Mesenchymal stem cell (in vitro differentiated cells and primary cell): Measurements from ENCODE around the gene DUS2.

ENCODE experiments used
- DNase-seq: peaks from one replicate; pipeline ENCODE4 v3.0.0-alpha.2; 2013
- H2AFZ ChIP-seq: one replicate; pipeline ENCODE4 v1.6.1; 2013; ENCODE audit warnings: low read depth, mild to moderate bottlenecking, control low read depth, inconsistent platforms, low read length, moderate library complexity
- H2AK5ac ChIP-seq: 2 replicates; pipeline ENCODE4 v1.6.1; 2013; ENCODE audit warnings: low read length, moderate library complexity, mild to moderate bottlenecking, inconsistent platforms; ENCODE audit not compliant: severe bottlenecking
- H2BK120ac ChIP-seq: one replicate; pipeline ENCODE4 v1.6.1; 2013; ENCODE audit warnings: low read depth, mild to moderate bottlenecking, inconsistent platforms, low read length, moderate library complexity
- H2BK12ac ChIP-seq, 2 experiments: one replicate each; pipeline ENCODE4 v1.6.1; 2013; ENCODE audit warnings: inconsistent platforms in 2 of 2, low read length in 2 of 2, mild to moderate bottlenecking in 2 of 2, moderate library complexity in 2 of 2, control low read depth in 1 of 2
- H2BK15ac ChIP-seq: one replicate; pipeline ENCODE4 v1.6.1; 2013; ENCODE audit warnings: mild to moderate bottlenecking, low read depth, inconsistent platforms; ENCODE audit not compliant: poor library complexity, severe bottlenecking
- H2BK5ac ChIP-seq: 2 replicates; pipeline ENCODE4 v1.6.1; 2013; ENCODE audit warnings: low read depth, mild to moderate bottlenecking, low read length, control low read depth, inconsistent platforms; ENCODE audit not compliant: poor library complexity, severe bottlenecking
- H3K14ac ChIP-seq, 2 experiments: one replicate each; pipeline ENCODE4 v1.6.1; 2013; ENCODE audit warnings: inconsistent platforms in 2 of 2, low read length in 2 of 2, control low read depth in 1 of 2, mild to moderate bottlenecking in 1 of 2, moderate library complexity in 1 of 2
- H3K18ac ChIP-seq, 2 experiments: one replicate each; pipeline ENCODE4 v1.6.1; 2013; ENCODE audit warnings: inconsistent platforms in 2 of 2, low read length in 2 of 2, control low read depth in 1 of 2, low read depth in 1 of 2, mild to moderate bottlenecking in 1 of 2
- H3K23ac ChIP-seq, 2 experiments: one replicate each; pipeline ENCODE4 v1.6.1; 2013; ENCODE audit warnings: inconsistent platforms in 2 of 2, low read length in 2 of 2, mild to moderate bottlenecking in 2 of 2, moderate library complexity in 2 of 2, control low read depth in 1 of 2
- H3K27ac ChIP-seq: 2 replicates; pipeline ENCODE4 v1.5.1; 2013; ENCODE audit warnings: mild to moderate bottlenecking, moderate library complexity, low read length, control low read depth, inconsistent platforms; ENCODE audit not compliant: poor library complexity, severe bottlenecking
- H3K27me3 ChIP-seq, 2 experiments: 2 replicates each; pipeline versions ENCODE4 v1.6.1 to v1.7.0; 2013; ENCODE audit warnings: low read length in 2 of 2, mild to moderate bottlenecking in 2 of 2, moderate library complexity in 2 of 2, control low read depth in 1 of 2, inconsistent platforms in 1 of 2; ENCODE audit not compliant: control insufficient read depth in 1 of 2, insufficient read depth in 1 of 2
- H3K36me3 ChIP-seq, 2 experiments: 2 replicates each; pipeline versions ENCODE4 v1.6.1 to v1.7.0; 2013; ENCODE audit warnings: low read length in 2 of 2, control low read depth in 1 of 2, inconsistent platforms in 1 of 2, low read depth in 1 of 2, mild to moderate bottlenecking in 1 of 2; ENCODE audit not compliant: insufficient read depth in 2 of 2, control insufficient read depth in 1 of 2
- H3K4ac ChIP-seq, 2 experiments: one replicate each; pipeline ENCODE4 v1.6.1; 2013; ENCODE audit warnings: inconsistent platforms in 2 of 2, low read length in 2 of 2, mild to moderate bottlenecking in 2 of 2, moderate library complexity in 2 of 2, control low read depth in 1 of 2, low read depth in 1 of 2
- H3K4me1 ChIP-seq: 2 replicates; pipeline ENCODE4 v1.6.1; 2013; ENCODE audit warnings: low read depth, low read length, control low read depth; ENCODE audit not compliant: control insufficient read depth, insufficient read depth
- H3K4me2 ChIP-seq: 2 replicates; pipeline ENCODE4 v1.6.1; 2013; ENCODE audit warnings: low read length, mild to moderate bottlenecking, inconsistent platforms; ENCODE audit not compliant: poor library complexity, severe bottlenecking
- H3K4me3 ChIP-seq, 2 experiments: 2 replicates each; pipeline versions ENCODE4 v1.5.1 to v1.7.0; 2013; ENCODE audit warnings: low read length in 2 of 2, mild to moderate bottlenecking in 2 of 2, control low read depth in 1 of 2, low read depth in 1 of 2; ENCODE audit not compliant: insufficient read depth in 1 of 2
- H3K79me1 ChIP-seq: replicated peaks from 2 replicates; pipeline ENCODE4 v1.6.1; 2013; ENCODE audit warnings: mild to moderate bottlenecking, control low read depth, low read length, inconsistent platforms; ENCODE audit not compliant: poor library complexity, severe bottlenecking
- H3K9ac ChIP-seq: 2 replicates; pipeline ENCODE4 v1.7.0; 2013; ENCODE audit warnings: mild to moderate bottlenecking, low read length, moderate library complexity
- H3K9me3 ChIP-seq: 2 replicates; pipeline ENCODE4 v1.7.0; 2013; ENCODE audit warnings: mild to moderate bottlenecking, low read length; ENCODE audit not compliant: control insufficient read depth
- H4K8ac ChIP-seq: one replicate; pipeline ENCODE4 v1.6.1; 2013; ENCODE audit warnings: inconsistent platforms, mild to moderate bottlenecking, low read length, moderate library complexity
- H4K91ac ChIP-seq: one replicate; pipeline ENCODE4 v1.6.1; 2013; ENCODE audit warnings: mild to moderate bottlenecking, low read length, inconsistent platforms
- WGBS: methylation state at CpG from one replicate; pipeline ENCODE4 v1.1.7; 2013; ENCODE audit warnings: mixed read lengths; 5-methylcytosine and 5-hydroxymethylcytosine counted together

Gene DUS2

DNA sequence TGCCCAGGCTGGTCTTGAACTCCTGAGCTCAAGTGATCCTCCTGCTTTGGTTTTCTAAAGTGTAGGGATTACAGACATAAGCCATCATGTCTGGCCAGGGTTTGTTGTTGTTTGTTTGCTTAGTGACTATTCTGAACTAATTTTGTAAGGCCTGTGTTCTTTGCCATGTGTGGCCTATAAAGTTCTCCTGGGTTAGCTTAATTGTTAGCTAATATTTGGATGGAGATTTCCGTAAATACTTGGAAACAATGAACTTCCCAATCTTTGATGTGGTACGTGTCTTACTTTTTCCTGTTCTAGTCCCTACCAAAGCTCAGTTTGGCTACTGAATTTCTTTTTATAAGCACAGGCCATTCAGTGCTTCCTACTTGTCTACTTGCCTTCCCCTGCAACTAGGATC, 24.9 kb downstream of the DUS2 start:
- no peak overlapping the region for H3K9ac ChIP-seq
- no peak overlapping the region for H2AFZ ChIP-seq

GRCh38 chr16:68049449-68049848, 26.4 kb downstream of the DUS2 start:
- H3K4me3 ChIP-seq: no peak overlapping the region
- no peaks in the 10 kb centered on the region for H3K9me3 ChIP-seq
- H3K18ac ChIP-seq: no peak overlapping the region
- no peak for DNase-seq
- no peak overlapping the region for H2BK5ac ChIP-seq
- no peak overlapping the region for H3K4ac ChIP-seq
- H3K4me2 ChIP-seq: no peak overlapping the region
- H2BK120ac ChIP-seq: no peak overlapping the region
- no peak overlapping the region for H3K9ac ChIP-seq
- H3K23ac ChIP-seq: no peak overlapping the region
- no peak overlapping the region for H2AFZ ChIP-seq
- no peak overlapping the region for H4K91ac ChIP-seq
- H3K27me3 ChIP-seq: no peaks in the 10 kb centered on the region
- 98% methylated on average over 2 of the region's 2 CpGs for WGBS
- no peak overlapping the region for H2BK12ac ChIP-seq
- H3K4me1 ChIP-seq: no peaks in the 10 kb centered on the region
- peaks cover 21 to 37% of the 10 kb centered on the region in 2 experiments for H3K36me3 ChIP-seq
- H3K79me1 ChIP-seq: peaks cover 11% of the 10 kb centered on the region
- H4K8ac ChIP-seq: no peak overlapping the region
- no peak overlapping the region for H3K27ac ChIP-seq
- H2BK15ac ChIP-seq: no peak overlapping the region
- H2AK5ac ChIP-seq: no peak overlapping the region
- H3K14ac ChIP-seq: no peak overlapping the region

More for the DNA sequence above, 24.9 kb downstream of the DUS2 start:
- Histone ChIP-seq H3K9me3 (no peaks in the 10 kb centered on the region), H3K4me3 (no peak overlapping the region), H4K8ac (no peak overlapping the region), H2BK12ac (no peak overlapping the region), H3K79me1 (peaks cover 13% of the 10 kb centered on the region), H3K4me1 (no peaks in the 10 kb centered on the region), H3K4ac (no peak overlapping the region), H3K18ac (no peak overlapping the region), H3K14ac (no peak overlapping the region), H4K91ac (no peak overlapping the region), H3K27ac (no peak overlapping the region), H2AK5ac (no peak overlapping the region), H3K23ac (no peak overlapping the region), H3K36me3 (peaks cover 15 to 23% of the 10 kb centered on the region in 2 experiments), H3K4me2 (no peak overlapping the region), H2BK15ac (no peak overlapping the region), H2BK120ac (no peak overlapping the region), H3K27me3 (no peaks in the 10 kb centered on the region), H2BK5ac (no peak overlapping the region)
- 98% methylated on average over 2 of the region's 2 CpGs for WGBS
- DNase-seq: no peak

DNA sequence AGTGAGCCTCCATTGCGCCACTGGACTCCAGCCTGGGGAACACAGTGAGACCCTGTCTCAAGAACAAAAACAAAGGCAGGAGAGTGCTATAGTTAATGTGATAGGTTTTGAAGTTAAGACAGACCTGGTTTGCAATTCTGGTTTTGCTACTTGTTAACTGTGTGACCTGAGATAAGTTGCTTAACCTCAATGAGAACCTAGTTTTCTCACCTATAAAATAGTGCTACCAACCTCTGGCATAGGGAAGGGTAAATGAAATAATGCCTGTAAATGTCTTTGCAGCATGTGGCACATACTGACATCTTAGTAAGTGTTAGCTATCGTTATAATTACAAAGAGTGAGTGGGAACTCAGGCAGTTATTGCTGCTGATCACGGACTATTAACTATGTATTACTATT, 32.3 kb downstream of the DUS2 start:
- Histone ChIP-seq H3K79me1 (no peaks in the 10 kb centered on the region), H3K14ac (no peak overlapping the region), H2BK120ac (no peak overlapping the region), H3K36me3 (peaks cover 22 to 49% of the 10 kb centered on the region in 2 experiments), H3K27me3 (no peaks in the 10 kb centered on the region), H3K9me3 (no peaks in the 10 kb centered on the region), H2AFZ (no peak overlapping the region), H2BK5ac (no peak overlapping the region), H3K23ac (no peak overlapping the region), H2AK5ac (no peak overlapping the region), H3K4me1 (no peaks in the 10 kb centered on the region), H3K18ac (no peak overlapping the region), H3K4ac (no peak overlapping the region), H3K4me2 (no peak overlapping the region), H2BK12ac (no peak overlapping the region), H4K8ac (no peak overlapping the region), H3K27ac (no peak overlapping the region), H2BK15ac (no peak overlapping the region), H3K4me3 (no peak overlapping the region), H4K91ac (no peak overlapping the region), H3K9ac (no peak overlapping the region)
- WGBS: 100% methylated on average over 3 of the region's 3 CpGs
- no peak for DNase-seq

- Histone ChIP-seq H3K27ac (no peak overlapping the region), H3K27me3 (no peaks in the 10 kb centered on the region), H2AFZ (no peak overlapping the region), H4K8ac (no peak overlapping the region), H4K91ac (no peak overlapping the region), H2BK120ac (no peak overlapping the region), H3K4me3 (no peak overlapping the region), H3K9ac (no peak overlapping the region), H3K14ac (no peak overlapping the region), H3K79me1 (no peaks in the 10 kb centered on the region), H3K18ac (no peak overlapping the region), H3K23ac (no peak overlapping the region), H3K4ac (no peak overlapping the region), H2AK5ac (no peak overlapping the region), H3K4me1 (peaks cover 4% of the 10 kb centered on the region), H3K9me3 (no peaks in the 10 kb centered on the region), H3K4me2 (no peak overlapping the region), H2BK5ac (no peak overlapping the region), H2BK15ac (no peak overlapping the region), H2BK12ac (no peak overlapping the region), H3K36me3 (peaks cover 18 to 45% of the 10 kb centered on the region in 2 experiments)
- no peak for DNase-seq
These were observed 36.7 kb downstream of the DUS2 start for GRCh38 chr16:68059804-68060203.
